GM10847 (cell line): Measurements from ENCODE around the gene TPPP.

ENCODE experiments used
- POLR2A ChIP-seq: IDR thresholded peaks from 2 replicates; pipeline ENCODE4 v1.6.1; 2011; ENCODE audit not compliant: insufficient read length; ENCODE audit errors: extremely low read depth

TPPP gene

GRCh38 chr5:620586-621180 is 72.5 kb downstream of the TPPP start:
- no peak for TF ChIP-seq POLR2A

- no peak for TF ChIP-seq POLR2A
Measured at GRCh38 chr5:620152-620551, 73.0 kb downstream of the TPPP start.

GRCh38 chr5:619444-619843 is 73.7 kb downstream of the TPPP start:
- no peak for TF ChIP-seq POLR2A

- TF ChIP-seq POLR2A = no peak
Measured at GRCh38 chr5:618450-618849, 74.7 kb downstream of the TPPP start.

- no peak for TF ChIP-seq POLR2A
Measured at GRCh38 chr5:617896-618295, 75.3 kb downstream of the TPPP start.

GRCh38 chr5:616484-617039 is 76.6 kb downstream of the TPPP start:
- no peak for TF ChIP-seq POLR2A

GRCh38 chr5:612498-613424 is 80.4 kb downstream of the TPPP start:
- TF ChIP-seq POLR2A = no peak

- TF ChIP-seq POLR2A = peak; percentile 78
Measured at GRCh38 chr5:611731-612486, 81.2 kb downstream of the TPPP start, which contains the start of gene CEP72. Gene CEP72, plus strand, starts transcription at chr5:612340. Its CDS starts 22 bp downstream, at chr5:612362.

GRCh38 chr5:610744-611730 is 82.1 kb downstream of the TPPP start:
- no peak for TF ChIP-seq POLR2A

- no peak for TF ChIP-seq POLR2A
Measured at GRCh38 chr5:610011-610743, 83.0 kb downstream of the TPPP start.
